ENCODE measurements around the gene LCN6. TPM values are rescaled to one million over a fixed set of nuclear protein-coding genes. Genes with fewer than 3 reads are reported as not detected.
"Not testable (repeated sequence)": the region's sequence is repeated elsewhere in the genome, so short reads cannot be mapped to it uniquely, and the experiment has no call there.

LCN6 gene
- total and polyA plus RNA-seq, 2 experiments from 2014 or later = not detected

GRCh38 chr9:136707011-136707410, 41.3 kb downstream of the LCN6 start:
- Histone ChIP-seq H3K9me2 (replicated peaks; ENCODE audit: insufficient read depth) (no peaks in the 10 kb centered on the region), H2AFZ (no peak overlapping the region), H4K20me1 (ENCODE audit: insufficient read depth, poor library complexity, severe bottlenecking) (no peaks in the 10 kb centered on the region), H3K9me3 (ENCODE audit: low read depth) (no peaks in the 10 kb centered on the region), H3K27ac (no peak overlapping the region), H3K79me2 (no peaks in the 10 kb centered on the region), H3K27me3 (no peaks in the 10 kb centered on the region), H3K36me3 (replicated peaks; ENCODE audit: insufficient read depth, low read depth) (no peaks in the 10 kb centered on the region), H3K4me1 (ENCODE audit: insufficient read depth) (peaks cover 6% of the 10 kb centered on the region), H3K4me3 (no peak overlapping the region), H3K4me2 (no peak overlapping the region)
- TF ChIP-seq EZH2 (IDR thresholded peaks at IDR 0.05; ENCODE audit: borderline replicate concordance) (no peak), EZH2phosphoT487 (IDR thresholded peaks at IDR 0.05; ENCODE audit: low read depth, severe bottlenecking, unreplicated experiment) (no peak), CTCF (IDR thresholded peaks at IDR 0.05; ENCODE audit: poor library complexity) (no peak)
- 90% methylated on average over 7 of the region's 7 CpGs for WGBS (ENCODE audit: low lambda C conversion rate, missing lambda C conversion rate)
- no peak for DNase-seq (ENCODE audit: low spot score)

GRCh38 chr9:136705564-136705963, 42.8 kb downstream of the LCN6 start:
- H3K4me1 ChIP-seq (ENCODE audit: insufficient read depth) = no peaks in the 10 kb centered on the region
- H3K4me3 ChIP-seq = no peak overlapping the region
- H3K9me2 ChIP-seq (replicated peaks; ENCODE audit: insufficient read depth) = no peaks in the 10 kb centered on the region
- H3K79me2 ChIP-seq = no peaks in the 10 kb centered on the region
- no peak for DNase-seq (ENCODE audit: low spot score)
- no peaks in the 10 kb centered on the region for H3K36me3 ChIP-seq (replicated peaks; ENCODE audit: insufficient read depth, low read depth)
- no peak overlapping the region for H3K27ac ChIP-seq
- H2AFZ ChIP-seq = no peak overlapping the region
- no peak for TF ChIP-seq CTCF (IDR thresholded peaks at IDR 0.05; ENCODE audit: poor library complexity)
- no peak for TF ChIP-seq EZH2phosphoT487 (IDR thresholded peaks at IDR 0.05; ENCODE audit: low read depth, severe bottlenecking, unreplicated experiment)
- TF ChIP-seq EZH2 (IDR thresholded peaks at IDR 0.05; ENCODE audit: borderline replicate concordance) = no peak
- 76% methylated on average over 7 of the region's 7 CpGs for WGBS (ENCODE audit: low lambda C conversion rate, missing lambda C conversion rate)
- no peak overlapping the region for H3K4me2 ChIP-seq
- no peaks in the 10 kb centered on the region for H4K20me1 ChIP-seq (ENCODE audit: insufficient read depth, poor library complexity, severe bottlenecking)
- H3K9me3 ChIP-seq (ENCODE audit: low read depth) = no peaks in the 10 kb centered on the region
- H3K27me3 ChIP-seq = no peaks in the 10 kb centered on the region

- not testable (repeated sequence) for H4K20me1 ChIP-seq (ENCODE audit: insufficient read depth, poor library complexity, severe bottlenecking); H3K27me3 ChIP-seq; H3K9me3 ChIP-seq (ENCODE audit: low read depth); H2AFZ ChIP-seq; H3K4me2 ChIP-seq; H3K9me2 ChIP-seq (replicated peaks; ENCODE audit: insufficient read depth); H3K36me3 ChIP-seq (replicated peaks; ENCODE audit: insufficient read depth, low read depth); H3K27ac ChIP-seq; DNase-seq (ENCODE audit: low spot score); H3K79me2 ChIP-seq; H3K4me3 ChIP-seq; H3K4me1 ChIP-seq (ENCODE audit: insufficient read depth)
- 87% methylated on average over 8 of the region's 8 CpGs for WGBS (ENCODE audit: low lambda C conversion rate, missing lambda C conversion rate)
Measured at GRCh38 chr9:136704741-136705140, 43.6 kb downstream of the LCN6 start.

GRCh38 chr9:136703276-136703860, 45.0 kb downstream of the LCN6 start:
- Histone ChIP-seq H3K27ac (no peak overlapping the region), H2AFZ (no peak overlapping the region), H3K9me3 (ENCODE audit: low read depth) (no peaks in the 10 kb centered on the region), H3K27me3 (no peaks in the 10 kb centered on the region), H3K4me1 (ENCODE audit: insufficient read depth) (peaks cover 15% of the 10 kb centered on the region), H3K4me2 (no peak overlapping the region), H3K4me3 (no peak overlapping the region), H3K36me3 (replicated peaks; ENCODE audit: insufficient read depth, low read depth) (no peaks in the 10 kb centered on the region), H3K79me2 (no peaks in the 10 kb centered on the region), H4K20me1 (ENCODE audit: insufficient read depth, poor library complexity, severe bottlenecking) (no peaks in the 10 kb centered on the region), H3K9me2 (replicated peaks; ENCODE audit: insufficient read depth) (no peaks in the 10 kb centered on the region)
- 84% methylated on average over 12 of the region's 12 CpGs for WGBS (ENCODE audit: low lambda C conversion rate, missing lambda C conversion rate)
- TF ChIP-seq EZH2 (IDR thresholded peaks at IDR 0.05; ENCODE audit: borderline replicate concordance) (no peak), CTCF (IDR thresholded peaks at IDR 0.05; ENCODE audit: poor library complexity) (no peak), EZH2phosphoT487 (IDR thresholded peaks at IDR 0.05; ENCODE audit: low read depth, severe bottlenecking, unreplicated experiment) (no peak)
- DNase-seq (ENCODE audit: low spot score) = no peak

Measured in hepatocyte (in vitro differentiated cells).